Heart left ventricle (tissue), 13 donors: Measurements from ENCODE around the gene FPR1.

Experiments
- CTCF ChIP-seq, 12 donors: fragments of 200-600 bp; sonication (generic) in 4 of 12; IDR thresholded peaks; one replicate each; pipeline versions ENCODE4 v1.5.0 to v1.8.0; 2018 to 2022; ENCODE audit warnings: antibody characterized with exemption in 12 of 12, mild to moderate bottlenecking in 5 of 12
- POLR2A ChIP-seq, 2 donors: fragments of 450-650 bp; IDR thresholded peaks; one replicate each; pipeline ENCODE4 v1.6.1; 2017; ENCODE audit warnings: antibody characterized with exemption in 2 of 2, mild to moderate bottlenecking in 2 of 2, moderate library complexity in 2 of 2
- donor health status: ischemic (EF 13 %, LVEDD 7.1; RV severe dilation, severe dysfunction).
- donor health status: DM: no; HTN: yes; CAD: no.
- donor health status: DM: no; HTN: no; CAD: no.
- donor health status: ischemic (EF 25% LVEDD 6.9; RV normal size, moderate dysfunction).
- donor health status: ischemic (EF 25% LVEDD 5.7; RV mildly dilated, moderate dysfunction).
- donor health status: ischemic (EF 35%, LVEDD 5.7; RV mildly dilated, moderate dysfunction).
- donor health status: nonischemic (EF 11% LVEDD 7.7; RV severe dilation, severe dysfunction).
- donor health status: DM: yes; HTN: yes; CAD: no.
- donor health status: PGD.
- donor health status: ischemic (EF 29% LVEDD 5.4; RV normal size, mild dysfunction).
- donor health status: nonischemic (EF 23%, LVEDD 6.1; RV moderate dilation, normal function).

- TF ChIP-seq CTCF (IDR thresholded peaks at IDR 0.05) (no peak), POLR2A (IDR thresholded peaks at IDR 0.05) (no peak)
These were observed 10.0 kb upstream of the FPR1 start for GRCh38 chr19:51761696-51762095.
